ENCODE measurements around the gene CRY1. TPM values are rescaled to one million over a fixed set of nuclear protein-coding genes. Genes with fewer than 3 reads are reported as not detected.
"Not testable (repeated sequence)": the region's sequence is repeated elsewhere in the genome, so short reads cannot be mapped to it uniquely, and the experiment has no call there.

CRY1 gene
- polyA plus RNA-seq, 1 donor: 25.5 TPM

- peak overlapping the region; percentile 34 for H3K27ac ChIP-seq (ENCODE audit: low read length)
- 100% methylated on average over 1 of the region's 2 CpGs for WGBS (ENCODE audit: insufficient coverage, low lambda C conversion rate)
- DNase-seq: peak in 1 of 2 donors; percentile 40
- no peaks in the 10 kb centered on the region for H3K9me3 ChIP-seq (ENCODE audit: control insufficient read depth, low read depth, low read length)
- no peaks in the 10 kb centered on the region for H3K4me1 ChIP-seq (ENCODE audit: control insufficient read depth, insufficient read depth, low read length)
- H3K36me3 ChIP-seq (ENCODE audit: control insufficient read depth, insufficient read depth, low read length): no peaks in the 10 kb centered on the region
- H3K4me3 ChIP-seq (ENCODE audit: low read length): no peak overlapping the region
- H3K27me3 ChIP-seq (ENCODE audit: control insufficient read depth, insufficient read depth, low read length): no peaks in the 10 kb centered on the region
Measured at GRCh38 chr12:107079172-107080011, 14.0 kb downstream of the CRY1 start.

DNA sequence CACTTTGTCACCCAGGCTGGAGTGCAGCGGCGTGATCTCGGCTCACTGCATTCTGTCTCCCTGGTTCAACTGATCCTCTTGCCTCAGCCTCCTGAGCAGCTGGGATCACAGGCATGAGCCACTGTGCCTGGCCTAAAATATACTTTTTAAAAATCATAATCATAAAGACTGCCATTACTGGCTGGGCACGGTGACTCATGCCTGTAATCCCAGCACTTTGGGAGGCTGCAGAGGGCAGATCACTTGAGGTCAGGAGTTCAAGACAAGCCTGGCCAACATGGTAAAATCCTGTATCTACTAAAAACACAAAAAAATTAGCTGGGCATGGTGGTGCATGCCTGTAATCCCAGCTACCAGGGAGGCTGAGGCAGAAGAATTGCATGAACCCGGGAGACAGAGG lies 20.1 kb downstream of the CRY1 start:
- not testable (repeated sequence) for H3K27ac ChIP-seq (ENCODE audit: low read length); DNase-seq; H3K4me3 ChIP-seq (ENCODE audit: low read length); H3K4me1 ChIP-seq (ENCODE audit: control insufficient read depth, insufficient read depth, low read length); H3K9me3 ChIP-seq (ENCODE audit: control insufficient read depth, low read depth, low read length); H3K27me3 ChIP-seq (ENCODE audit: control insufficient read depth, insufficient read depth, low read length); H3K36me3 ChIP-seq (ENCODE audit: control insufficient read depth, insufficient read depth, low read length)
- no CpG with 5 or more reads among the region's 5 CpGs for WGBS (ENCODE audit: insufficient coverage, low lambda C conversion rate)

- H3K27ac ChIP-seq (ENCODE audit: low read length): no peak overlapping the region
- H3K27me3 ChIP-seq (ENCODE audit: control insufficient read depth, insufficient read depth, low read length): no peaks in the 10 kb centered on the region
- H3K4me3 ChIP-seq (ENCODE audit: low read length): no peak overlapping the region
- DNase-seq: no peak
- WGBS (ENCODE audit: insufficient coverage, low lambda C conversion rate): 100% methylated on average over 1 of the region's 4 CpGs
- H3K9me3 ChIP-seq (ENCODE audit: control insufficient read depth, low read depth, low read length): no peaks in the 10 kb centered on the region
- no peaks in the 10 kb centered on the region for H3K4me1 ChIP-seq (ENCODE audit: control insufficient read depth, insufficient read depth, low read length)
- no peaks in the 10 kb centered on the region for H3K36me3 ChIP-seq (ENCODE audit: control insufficient read depth, insufficient read depth, low read length)
Measured at GRCh38 chr12:107066691-107067090, 26.7 kb downstream of the CRY1 start.

GRCh38 chr12:107064687-107065086 lies 28.7 kb downstream of the CRY1 start:
- no peak overlapping the region for H3K4me3 ChIP-seq (ENCODE audit: low read length)
- no peak for DNase-seq

GRCh38 chr12:107064243-107064642 lies 29.1 kb downstream of the CRY1 start:
- no peak for DNase-seq
- Histone ChIP-seq H3K27ac (ENCODE audit: low read length) (no peak overlapping the region), H3K4me3 (ENCODE audit: low read length) (no peak overlapping the region), H3K36me3 (ENCODE audit: control insufficient read depth, insufficient read depth, low read length) (no peaks in the 10 kb centered on the region), H3K9me3 (ENCODE audit: control insufficient read depth, low read depth, low read length) (no peaks in the 10 kb centered on the region), H3K4me1 (ENCODE audit: control insufficient read depth, insufficient read depth, low read length) (no peaks in the 10 kb centered on the region), H3K27me3 (ENCODE audit: control insufficient read depth, insufficient read depth, low read length) (no peaks in the 10 kb centered on the region)
- 100% methylated on average over 1 of the region's 1 CpG for WGBS (ENCODE audit: insufficient coverage, low lambda C conversion rate)

More at GRCh38 chr12:107064687-107065086, 28.7 kb downstream of the CRY1 start:
- Histone ChIP-seq H3K36me3 (ENCODE audit: control insufficient read depth, insufficient read depth, low read length) (no peaks in the 10 kb centered on the region), H3K4me1 (ENCODE audit: control insufficient read depth, insufficient read depth, low read length) (no peaks in the 10 kb centered on the region), H3K27me3 (ENCODE audit: control insufficient read depth, insufficient read depth, low read length) (no peaks in the 10 kb centered on the region), H3K9me3 (ENCODE audit: control insufficient read depth, low read depth, low read length) (no peaks in the 10 kb centered on the region), H3K27ac (ENCODE audit: low read length) (no peak overlapping the region)

DNA sequence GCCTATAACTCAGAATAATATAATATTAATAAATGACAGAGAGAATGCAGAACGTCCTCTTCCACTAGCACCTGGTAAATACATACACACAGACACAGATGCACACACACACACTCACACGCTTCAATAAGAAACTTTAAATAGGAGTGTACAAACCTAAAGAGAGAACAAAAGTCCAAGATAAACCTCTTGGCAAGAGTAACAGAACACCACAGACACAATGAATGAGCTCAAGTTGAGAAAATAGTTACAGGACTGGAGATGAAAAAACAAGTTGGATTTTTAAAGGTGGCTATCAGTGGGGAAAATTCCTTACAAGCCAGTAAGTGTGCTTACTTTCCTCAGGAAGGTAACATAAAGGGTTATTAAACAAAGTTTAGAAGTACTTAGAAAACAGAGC lies 35.2 kb downstream of the CRY1 start:
- H3K27me3 ChIP-seq (ENCODE audit: control insufficient read depth, insufficient read depth, low read length): no peaks in the 10 kb centered on the region
- H3K4me3 ChIP-seq (ENCODE audit: low read length): no peak overlapping the region
- no peaks in the 10 kb centered on the region for H3K36me3 ChIP-seq (ENCODE audit: control insufficient read depth, insufficient read depth, low read length)
- H3K27ac ChIP-seq (ENCODE audit: low read length): no peak overlapping the region
- no CpG with 5 or more reads among the region's 2 CpGs for WGBS (ENCODE audit: insufficient coverage, low lambda C conversion rate)
- DNase-seq: no peak
- peaks cover 5% of the 10 kb centered on the region for H3K9me3 ChIP-seq (ENCODE audit: control insufficient read depth, low read depth, low read length)
- H3K4me1 ChIP-seq (ENCODE audit: control insufficient read depth, insufficient read depth, low read length): no peaks in the 10 kb centered on the region

- 100% methylated on average over 1 of the region's 4 CpGs for whole genome bisulfite sequencing (ENCODE audit: insufficient coverage, low lambda C conversion rate)
Measured at GRCh38 chr12:107057071-107057834, 36.1 kb downstream of the CRY1 start.

DNA sequence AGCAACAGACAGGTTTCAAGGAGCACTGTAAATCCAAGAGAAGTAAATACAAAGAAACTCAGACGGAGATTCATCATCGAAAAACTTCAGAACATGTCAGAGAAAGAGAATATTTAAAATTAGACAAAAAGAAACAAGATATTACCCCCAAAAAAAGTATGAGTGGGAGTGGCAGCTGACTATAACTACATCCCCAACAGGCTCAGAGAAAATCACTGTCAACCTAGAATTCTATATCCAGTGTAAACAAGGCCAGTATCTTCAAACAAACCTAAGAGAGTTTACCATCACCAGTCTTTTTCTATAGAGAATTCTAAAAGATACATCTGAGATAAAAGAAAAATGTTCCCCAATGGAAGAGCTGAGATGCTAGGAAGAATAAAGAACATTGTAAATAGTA lies 39.6 kb downstream of the CRY1 start:
- Histone ChIP-seq H3K27me3 (ENCODE audit: control insufficient read depth, insufficient read depth, low read length) (no peaks in the 10 kb centered on the region), H3K27ac (ENCODE audit: low read length) (no peak overlapping the region), H3K9me3 (ENCODE audit: control insufficient read depth, low read depth, low read length) (peaks cover 5% of the 10 kb centered on the region), H3K4me3 (ENCODE audit: low read length) (no peak overlapping the region), H3K36me3 (ENCODE audit: control insufficient read depth, insufficient read depth, low read length) (no peaks in the 10 kb centered on the region), H3K4me1 (ENCODE audit: control insufficient read depth, insufficient read depth, low read length) (no peaks in the 10 kb centered on the region)
- no peak for DNase-seq
- WGBS (ENCODE audit: insufficient coverage, low lambda C conversion rate): 100% methylated on average over 1 of the region's 2 CpGs

More at GRCh38 chr12:107057071-107057834, 36.1 kb downstream of the CRY1 start:
- Histone ChIP-seq H3K4me3 (ENCODE audit: low read length) (no peak overlapping the region), H3K4me1 (ENCODE audit: control insufficient read depth, insufficient read depth, low read length) (no peaks in the 10 kb centered on the region), H3K27ac (ENCODE audit: low read length) (no peak overlapping the region), H3K36me3 (ENCODE audit: control insufficient read depth, insufficient read depth, low read length) (no peaks in the 10 kb centered on the region), H3K9me3 (ENCODE audit: control insufficient read depth, low read depth, low read length) (peaks cover 5% of the 10 kb centered on the region), H3K27me3 (ENCODE audit: control insufficient read depth, insufficient read depth, low read length) (no peaks in the 10 kb centered on the region)
- peak in 1 of 2 donors; percentile 12 for DNase-seq

DNA sequence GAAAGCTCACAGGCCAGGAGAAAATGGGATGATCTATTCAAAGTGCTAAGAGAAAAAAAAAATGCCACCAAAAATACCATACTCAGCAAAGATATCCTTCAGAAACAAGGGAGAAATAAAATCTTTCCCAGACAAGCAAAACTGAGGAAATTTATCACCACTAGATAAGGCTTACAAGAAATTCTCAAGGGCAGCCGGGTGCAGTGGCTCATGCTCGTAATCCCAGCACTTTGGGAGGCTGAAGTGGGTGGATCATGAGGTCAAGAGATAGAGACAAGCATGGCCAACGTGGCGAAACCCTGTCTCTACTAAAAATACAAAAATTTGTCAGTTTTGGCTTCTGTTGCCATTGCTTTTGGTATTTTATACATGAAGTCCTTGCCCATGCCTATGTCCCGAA lies 48.2 kb downstream of the CRY1 start:
- H3K4me1 ChIP-seq (ENCODE audit: control insufficient read depth, insufficient read depth, low read length): peaks cover 5% of the 10 kb centered on the region
- DNase-seq: no peak
- no peak overlapping the region for H3K27ac ChIP-seq (ENCODE audit: low read length)
- no CpG with 5 or more reads among the region's 5 CpGs for WGBS (ENCODE audit: insufficient coverage, low lambda C conversion rate)
- no peaks in the 10 kb centered on the region for H3K27me3 ChIP-seq (ENCODE audit: control insufficient read depth, insufficient read depth, low read length)
- no peak overlapping the region for H3K4me3 ChIP-seq (ENCODE audit: low read length)
- H3K36me3 ChIP-seq (ENCODE audit: control insufficient read depth, insufficient read depth, low read length): no peaks in the 10 kb centered on the region
- no peaks in the 10 kb centered on the region for H3K9me3 ChIP-seq (ENCODE audit: control insufficient read depth, low read depth, low read length)

DNA sequence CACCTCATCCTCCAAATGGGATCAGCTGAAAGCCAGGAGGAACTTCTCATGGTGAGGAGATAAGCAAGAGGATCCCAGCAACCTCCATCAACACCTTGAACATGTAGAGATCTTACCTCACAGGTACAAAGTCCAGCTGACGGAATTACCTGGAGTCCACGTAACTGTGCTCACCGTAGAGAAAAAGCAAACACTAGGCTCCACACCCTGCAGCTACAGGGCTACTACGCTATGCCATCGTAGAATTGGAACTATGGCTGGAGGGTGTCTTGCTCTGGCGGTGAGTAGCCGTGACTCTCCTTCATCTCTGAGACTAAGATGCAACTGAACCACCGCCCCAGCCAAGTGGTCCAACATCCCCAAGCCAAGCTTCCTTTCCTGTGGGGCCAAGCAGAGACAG lies 50.5 kb downstream of the CRY1 start:
- WGBS (ENCODE audit: insufficient coverage, low lambda C conversion rate): no CpG with 5 or more reads among the region's 8 CpGs
- no peaks in the 10 kb centered on the region for H3K36me3 ChIP-seq (ENCODE audit: control insufficient read depth, insufficient read depth, low read length)
- no peaks in the 10 kb centered on the region for H3K9me3 ChIP-seq (ENCODE audit: control insufficient read depth, low read depth, low read length)
- peaks cover 5% of the 10 kb centered on the region for H3K4me1 ChIP-seq (ENCODE audit: control insufficient read depth, insufficient read depth, low read length)
- no peaks in the 10 kb centered on the region for H3K27me3 ChIP-seq (ENCODE audit: control insufficient read depth, insufficient read depth, low read length)
- DNase-seq: peak; percentile 87 to 94
- H3K4me3 ChIP-seq (ENCODE audit: low read length): no peak overlapping the region
- H3K27ac ChIP-seq (ENCODE audit: low read length): peak overlapping the region; percentile 67
